ENCODE measurements around the gene COX4I1. TPM values are rescaled to one million over a fixed set of nuclear protein-coding genes. Genes with fewer than 3 reads are reported as not detected.

Gene COX4I1
- 723 to 837 TPM (median 797 TPM) in 5 replicates for total RNA-seq (2022; extraction: Qiagen RNA extraction)

GRCh38 chr16:85799497-85800320 lies at the start of gene COX4I1, which contains the start of gene EMC8:
TSS of gene COX4I1 (plus strand) at chr16:85799695. CDS start at chr16:85801206, 1,511 bp downstream.
TSS of gene EMC8 (minus strand) at chr16:85799544. CDS start at chr16:85799295, 249 bp downstream.

GRCh38 chr16:85750827-85751697 lies 48.4 kb upstream of the COX4I1 start, which contains the start of gene C16orf74:
TSS of gene C16orf74 (minus strand) at chr16:85751096. CDS start at chr16:85735217, 15,879 bp downstream.

Other genes starting within 250 kb of the COX4I1 start
- gene GSE1, start 186.4 kb upstream of the COX4I1 start, total RNA-seq (2022; extraction: Qiagen RNA extraction) = 19.4 to 22.1 TPM (median 21.7 TPM) in 5 replicates
- gene GINS2, start 110.7 kb upstream of the COX4I1 start, total RNA-seq (2022; extraction: Qiagen RNA extraction) = 28.6 to 33.5 TPM (median 30.3 TPM) in 5 replicates
- gene C16orf74, start 48.6 kb upstream of the COX4I1 start, total RNA-seq (2022; extraction: Qiagen RNA extraction) = 11.3 to 17.5 TPM (median 15.4 TPM) in 5 replicates
- gene EMC8, start 151 bp upstream of the COX4I1 start, total RNA-seq (2022; extraction: Qiagen RNA extraction) = 53.6 to 77.8 TPM (median 67.4 TPM) in 5 replicates
- 0.33 to 0.68 TPM (median 0.53 TPM) in 5 replicates for gene IRF8, start 99.5 kb downstream of the COX4I1 start, total RNA-seq (2022; extraction: Qiagen RNA extraction)